ENCODE results near the gene PEX26. TPM values are rescaled to one million over a fixed set of nuclear protein-coding genes. Genes with fewer than 3 reads are reported as not detected.

Gene PEX26
- total and polyA plus RNA-seq, 2 donors (not counting 3 experiments of a cell fraction or from before 2014, with no cell fraction given) = 25.6 to 44.4 TPM

DNA sequence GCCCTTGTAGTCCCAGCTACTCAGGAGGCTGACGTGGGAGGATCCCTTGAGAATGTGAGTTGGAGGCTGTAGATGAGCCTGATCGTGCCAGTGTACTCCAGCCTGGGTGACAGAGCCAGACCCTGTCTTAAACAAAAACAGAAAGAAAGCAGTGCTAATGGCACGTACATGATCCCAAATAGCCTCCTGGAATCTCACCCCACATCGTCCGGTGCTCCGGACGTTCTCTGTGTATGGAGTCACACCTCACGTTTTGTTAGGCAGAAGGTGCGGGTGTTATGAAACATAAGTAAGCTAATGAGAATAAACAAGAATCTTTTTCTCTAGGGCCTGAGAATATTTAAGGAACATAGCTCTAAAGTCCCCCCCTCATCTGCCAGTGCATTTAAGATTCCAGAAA, 29.7 kb upstream of the PEX26 start:
- no peak for FAIRE-seq
- Histone ChIP-seq H3K27me3 (ENCODE audit: control insufficient read depth in 2 of 2, insufficient read depth in 2 of 2, low read length in 2 of 2) (no peaks in the 10 kb centered on the region), H3K36me3 (ENCODE audit: control insufficient read depth in 2 of 2, extremely low read depth in 1 of 2, insufficient read depth in 2 of 2, low read length in 2 of 2) (no peaks in the 10 kb centered on the region), H3K4me3 (replicated peaks in 1 of 3; ENCODE audit: insufficient read depth in 1 of 3, low read depth in 1 of 3, low read length in 3 of 3) (no peak overlapping the region), H3K4me2 (ENCODE audit: insufficient read depth, low read length) (no peak overlapping the region), H3K9me3 (replicated peaks; ENCODE audit: control insufficient read depth, insufficient read depth, low read length) (no peaks in the 10 kb centered on the region), H3K9me1 (replicated peaks; ENCODE audit: control insufficient read depth, extremely low read depth, insufficient read depth, low read length) (no peaks in the 10 kb centered on the region), H4K20me1 (replicated peaks; ENCODE audit: control insufficient read depth, extremely low read depth, insufficient read depth, low read length) (no peaks in the 10 kb centered on the region), H3K27ac (ENCODE audit: insufficient read depth, low read depth, low read length) (no peak overlapping the region), H3K4me1 (ENCODE audit: control insufficient read depth, extremely low read depth, insufficient read depth, low read length) (no peaks in the 10 kb centered on the region), H3K79me2 (ENCODE audit: control insufficient read depth, insufficient read depth, low read length) (no peaks in the 10 kb centered on the region), H2AFZ (ENCODE audit: low read depth, low read length) (no peak overlapping the region), H3K9ac (replicated peaks; ENCODE audit: extremely low read depth, insufficient read depth, low read length) (no peak overlapping the region)
- no TSS peak for BruUV-seq (replicated peaks)
- no peak for DNase-seq (ENCODE audit: low read depth, low spot score)
- TF ChIP-seq EZH2 (IDR thresholded peaks at IDR 0.05; ENCODE audit: borderline replicate concordance, low read depth, low read length, severe bottlenecking) (no peak), GATA2 (IDR thresholded peaks at IDR 0.05; ENCODE audit: insufficient read depth, insufficient read length, low read depth, low read length) (no peak), FOS (IDR thresholded peaks at IDR 0.05; ENCODE audit: borderline replicate concordance, insufficient read depth, low read length) (no peak), POLR2A (IDR thresholded peaks at IDR 0.05; ENCODE audit: low read depth, low read length) (no peak), JUN (IDR thresholded peaks at IDR 0.05; ENCODE audit: borderline replicate concordance, insufficient read depth, insufficient read length, low read depth) (no peak), MAX (IDR thresholded peaks at IDR 0.05; ENCODE audit: insufficient read depth, insufficient read length) (no peak), MYC (IDR thresholded peaks at IDR 0.05; ENCODE audit: low read depth, low read length) (no peak), POLR2AphosphoS5 (IDR thresholded peaks at IDR 0.05; ENCODE audit: insufficient read depth, low read depth, low read length) (no peak)
- TF ChIP-seq, protein P1, sequence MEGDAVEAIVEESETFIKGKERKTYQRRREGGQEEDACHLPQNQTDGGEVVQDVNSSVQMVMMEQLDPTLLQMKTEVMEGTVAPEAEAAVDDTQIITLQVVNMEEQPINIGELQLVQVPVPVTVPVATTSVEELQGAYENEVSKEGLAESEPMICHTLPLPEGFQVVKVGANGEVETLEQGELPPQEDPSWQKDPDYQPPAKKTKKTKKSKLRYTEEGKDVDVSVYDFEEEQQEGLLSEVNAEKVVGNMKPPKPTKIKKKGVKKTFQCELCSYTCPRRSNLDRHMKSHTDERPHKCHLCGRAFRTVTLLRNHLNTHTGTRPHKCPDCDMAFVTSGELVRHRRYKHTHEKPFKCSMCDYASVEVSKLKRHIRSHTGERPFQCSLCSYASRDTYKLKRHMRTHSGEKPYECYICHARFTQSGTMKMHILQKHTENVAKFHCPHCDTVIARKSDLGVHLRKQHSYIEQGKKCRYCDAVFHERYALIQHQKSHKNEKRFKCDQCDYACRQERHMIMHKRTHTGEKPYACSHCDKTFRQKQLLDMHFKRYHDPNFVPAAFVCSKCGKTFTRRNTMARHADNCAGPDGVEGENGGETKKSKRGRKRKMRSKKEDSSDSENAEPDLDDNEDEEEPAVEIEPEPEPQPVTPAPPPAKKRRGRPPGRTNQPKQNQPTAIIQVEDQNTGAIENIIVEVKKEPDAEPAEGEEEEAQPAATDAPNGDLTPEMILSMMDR (IDR thresholded peaks at IDR 0.05; ENCODE audit: extremely low read depth in 1 of 2, insufficient read depth in 1 of 2, low read depth in 1 of 2, low read length in 2 of 2) = no peak
- intact Hi-C loops (cut with micrococcal nuclease) = no loop called here
- POLR2A ChIA-PET = no interaction called here
- CTCF ChIA-PET = no interaction called here
- dilution Hi-C loops (cut with MboI; ENCODE audit: extremely low pct_ligation_motif_present, low sequenced_read_pairs) = no loop called here

Measured in endothelial cell of umbilical vein (primary cell).